Keratinocyte (primary cell): ENCODE measurements around the gene CST6. TPM values are rescaled to one million over a fixed set of nuclear protein-coding genes. Genes with fewer than 3 reads are reported as not detected.
"Not testable (repeated sequence)": the region's sequence is repeated elsewhere in the genome, so short reads cannot be mapped to it uniquely, and the experiment has no call there.

Experiments
- DNase-seq: peaks from one replicate; pipeline ENCODE4 v3.0.0-alpha.2; 2011; ENCODE audit warnings: low read depth, missing footprints, low spot score
- FAIRE-seq: peaks from 2 replicates; lab custom pipeline; 2011; peaks lifted over from hg19 to GRCh38; lab: Jason Lieb, UNC
- H2AFZ ChIP-seq: 2 replicates; pipeline ENCODE4 v1.6.0; 2012; ENCODE audit warnings: low read length, control low read depth, inconsistent platforms; ENCODE audit not compliant: control insufficient read depth
- H3K27ac ChIP-seq: 2 replicates; pipeline ENCODE4 v1.5.1; 2011; ENCODE audit warnings: low read length; ENCODE audit not compliant: control insufficient read depth, insufficient read depth
- H3K27me3 ChIP-seq: 3 replicates; pipeline ENCODE4 v1.6.0; 2011; ENCODE audit warnings: low read length; ENCODE audit not compliant: control insufficient read depth, insufficient read depth; ENCODE audit errors: extremely low read depth
- H3K36me3 ChIP-seq, 2 experiments: 2 replicates in 1 of 2; 3 replicates in 1 of 2; pipeline ENCODE4 v1.5.1; 2011; ENCODE audit warnings: low read length in 2 of 2, mild to moderate bottlenecking in 1 of 2; ENCODE audit not compliant: control insufficient read depth in 2 of 2, insufficient read depth in 2 of 2; ENCODE audit errors: extremely low read depth in 1 of 2
- H3K4me1 ChIP-seq: 3 replicates; pipeline ENCODE4 v1.5.1; 2011; ENCODE audit warnings: low read length; ENCODE audit not compliant: control insufficient read depth, insufficient read depth; ENCODE audit errors: extremely low read depth
- H3K4me2 ChIP-seq: 3 replicates; pipeline ENCODE4 v1.6.0; 2011; ENCODE audit warnings: low read depth, low read length; ENCODE audit not compliant: control insufficient read depth, insufficient read depth; ENCODE audit errors: extremely low read depth
- H3K4me3 ChIP-seq, 3 experiments: fragments of 200-600 bp in 1 of 3; sonication (generic) in 1 of 3; 2 replicates in 2 of 3; 3 replicates in 1 of 3; pipeline ENCODE4 v1.5.1; 2011 to 2016; ENCODE audit warnings: low read length in 3 of 3, mild to moderate bottlenecking in 3 of 3, control low read depth in 2 of 3, inconsistent platforms in 1 of 3, low read depth in 1 of 3, mixed read lengths in 1 of 3, mixed run types in 1 of 3, moderate library complexity in 1 of 3; ENCODE audit not compliant: control insufficient read depth in 2 of 3, insufficient read depth in 2 of 3; ENCODE audit errors: extremely low read depth in 1 of 3
- H3K79me2 ChIP-seq: 2 replicates; pipeline ENCODE4 v1.6.0; 2012; ENCODE audit warnings: low read length; ENCODE audit not compliant: control insufficient read depth, insufficient read depth
- H3K9ac ChIP-seq: 3 replicates; pipeline ENCODE4 v1.6.0; 2011; ENCODE audit warnings: low read length; ENCODE audit not compliant: control insufficient read depth, insufficient read depth; ENCODE audit errors: extremely low read depth
- H3K9me1 ChIP-seq: 3 replicates; pipeline ENCODE4 v1.6.0; 2011; ENCODE audit warnings: low read length; ENCODE audit not compliant: control insufficient read depth, insufficient read depth; ENCODE audit errors: extremely low read depth
- H3K9me3 ChIP-seq: 2 replicates; pipeline ENCODE4 v1.5.1; 2012; ENCODE audit warnings: low read depth, low read length; ENCODE audit not compliant: control insufficient read depth
- H4K20me1 ChIP-seq: 3 replicates; pipeline ENCODE4 v1.6.0; 2011; ENCODE audit warnings: low read length; ENCODE audit not compliant: control insufficient read depth, insufficient read depth; ENCODE audit errors: extremely low read depth
- EZH2 ChIP-seq: IDR thresholded peaks from one replicate; pipeline ENCODE4 v1.6.1; 2012; ENCODE audit warnings: inconsistent platforms, mild to moderate bottlenecking, low read length, moderate library complexity
- dilution Hi-C: fragments of 300-500 bp; cut with MboI; formaldehyde crosslinking; loops from one replicate; pipeline ENCODE4 v1.7.0; 2020; ENCODE audit warnings: low sequenced_read_pairs; ENCODE audit not compliant: extremely low pct_ligation_motif_present
- polyA plus RNA-seq, 5 experiments: library from polyadenylated mRNA; depleted of rRNA in 3 of 5; stranded (reverse) in 3 of 5; stranded (forward) in 1 of 5; unstranded in 1 of 5; fragments of >200 nt; gene quantifications; 1 replicate in 1 of 5; 2 replicates in 3 of 5; 3 replicates in 1 of 5; pipeline versions ENCODE4 v1.2.1 to v1.2.3, GENCODE V29; 2011 to 2012; ENCODE audit warnings: missing spikeins in 2 of 5, low read depth in 1 of 5, low replicate concordance in 1 of 5
- TF ChIP-seq, protein P1 (sequence below), 3 experiments: IDR thresholded peaks in 1 of 3; conservative IDR thresholded peaks in 1 of 3; optimal IDR thresholded peaks in 1 of 3; 2 replicates in 2 of 3; 3 replicates in 1 of 3; pipeline versions ENCODE3 to v1.5.1; 2011; ENCODE audit warnings: low read length in 3 of 3, mild to moderate bottlenecking in 3 of 3, moderate library complexity in 2 of 3, control low read depth in 1 of 3, inconsistent platforms in 1 of 3; ENCODE audit not compliant: insufficient read depth in 2 of 3; ENCODE audit errors: extremely low read depth in 1 of 3

The CST6 gene
- polyA plus RNA-seq, 1 donor (not counting 4 experiments of a cell fraction or from before 2014, with no cell fraction given): 1.4 TPM

- peaks cover 9% of the 10 kb centered on the region for H3K27me3 ChIP-seq
- H3K9ac ChIP-seq: no peak overlapping the region
- H3K4me1 ChIP-seq: peaks cover 11% of the 10 kb centered on the region
- H3K9me1 ChIP-seq: no peaks in the 10 kb centered on the region
- H3K9me3 ChIP-seq: no peaks in the 10 kb centered on the region
- dilution Hi-C loops: no loop called here
- no peaks in the 10 kb centered on the region for H3K36me3 ChIP-seq
- H3K4me3 ChIP-seq: no peak overlapping the region
- no peaks in the 10 kb centered on the region for H4K20me1 ChIP-seq
- no peak for TF ChIP-seq EZH2
- TF ChIP-seq, protein P1, sequence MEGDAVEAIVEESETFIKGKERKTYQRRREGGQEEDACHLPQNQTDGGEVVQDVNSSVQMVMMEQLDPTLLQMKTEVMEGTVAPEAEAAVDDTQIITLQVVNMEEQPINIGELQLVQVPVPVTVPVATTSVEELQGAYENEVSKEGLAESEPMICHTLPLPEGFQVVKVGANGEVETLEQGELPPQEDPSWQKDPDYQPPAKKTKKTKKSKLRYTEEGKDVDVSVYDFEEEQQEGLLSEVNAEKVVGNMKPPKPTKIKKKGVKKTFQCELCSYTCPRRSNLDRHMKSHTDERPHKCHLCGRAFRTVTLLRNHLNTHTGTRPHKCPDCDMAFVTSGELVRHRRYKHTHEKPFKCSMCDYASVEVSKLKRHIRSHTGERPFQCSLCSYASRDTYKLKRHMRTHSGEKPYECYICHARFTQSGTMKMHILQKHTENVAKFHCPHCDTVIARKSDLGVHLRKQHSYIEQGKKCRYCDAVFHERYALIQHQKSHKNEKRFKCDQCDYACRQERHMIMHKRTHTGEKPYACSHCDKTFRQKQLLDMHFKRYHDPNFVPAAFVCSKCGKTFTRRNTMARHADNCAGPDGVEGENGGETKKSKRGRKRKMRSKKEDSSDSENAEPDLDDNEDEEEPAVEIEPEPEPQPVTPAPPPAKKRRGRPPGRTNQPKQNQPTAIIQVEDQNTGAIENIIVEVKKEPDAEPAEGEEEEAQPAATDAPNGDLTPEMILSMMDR (optimal IDR thresholded peaks at IDR 0.05 in 1 of 3, IDR thresholded peaks at IDR 0.05 in 1 of 3, conservative IDR thresholded peaks at IDR 0.05 in 1 of 3; ENCODE audit: extremely low read depth in 1 of 3, insufficient read depth in 2 of 3, low read length in 3 of 3): no peak
- no peaks in the 10 kb centered on the region for H3K79me2 ChIP-seq
- no peak overlapping the region for H3K4me2 ChIP-seq
- no peak overlapping the region for H2AFZ ChIP-seq
- DNase-seq (no peak), FAIRE-seq (no peak)
- no peak overlapping the region for H3K27ac ChIP-seq
Observed at GRCh38 chr11:66020618-66021357, 9.0 kb downstream of the CST6 start.

- Histone ChIP-seq H3K9me3 (no peaks in the 10 kb centered on the region), H3K27me3 (peaks cover 9% of the 10 kb centered on the region), H3K79me2 (no peaks in the 10 kb centered on the region), H3K4me3 (peak overlapping the region in 1 of 3 experiments; percentile 51), H3K4me2 (peak overlapping the region; percentile 69), H3K4me1 (peaks cover 11% of the 10 kb centered on the region), H3K9me1 (no peaks in the 10 kb centered on the region), H2AFZ (peak overlapping the region; percentile 53), H4K20me1 (no peaks in the 10 kb centered on the region), H3K36me3 (no peaks in the 10 kb centered on the region), H3K9ac (no peak overlapping the region), H3K27ac (no peak overlapping the region)
- no peak for FAIRE-seq
- DNase-seq: no peak
- TF ChIP-seq, protein P1 (optimal IDR thresholded peaks at IDR 0.05 in 1 of 3, IDR thresholded peaks at IDR 0.05 in 1 of 3, conservative IDR thresholded peaks at IDR 0.05 in 1 of 3; ENCODE audit: extremely low read depth in 1 of 3, insufficient read depth in 2 of 3, low read length in 3 of 3): peak; percentile 85 to 99 (median 89)
- TF ChIP-seq EZH2: no peak
- dilution Hi-C loops: no loop called here
Observed at GRCh38 chr11:66022401-66023185, 10.8 kb downstream of the CST6 start.

- H3K4me3 ChIP-seq, H3K27me3 ChIP-seq, H2AFZ ChIP-seq, H3K9me1 ChIP-seq, FAIRE-seq, H3K27ac ChIP-seq, H3K9ac ChIP-seq, dilution Hi-C loops, H3K4me2 ChIP-seq, H4K20me1 ChIP-seq, H3K9me3 ChIP-seq, H3K36me3 ChIP-seq, DNase-seq, H3K79me2 ChIP-seq: not testable (repeated sequence)
- peaks cover 11% of the 10 kb centered on the region for H3K4me1 ChIP-seq
Observed at GRCh38 chr11:66023186-66023440, 11.3 kb downstream of the CST6 start.
